ENCODE measurements around the gene TPCN2.
"Not testable (repeated sequence)": the region's sequence is repeated elsewhere in the genome, so short reads cannot be mapped to it uniquely, and the experiment has no call there.

TPCN2 gene

DNA sequence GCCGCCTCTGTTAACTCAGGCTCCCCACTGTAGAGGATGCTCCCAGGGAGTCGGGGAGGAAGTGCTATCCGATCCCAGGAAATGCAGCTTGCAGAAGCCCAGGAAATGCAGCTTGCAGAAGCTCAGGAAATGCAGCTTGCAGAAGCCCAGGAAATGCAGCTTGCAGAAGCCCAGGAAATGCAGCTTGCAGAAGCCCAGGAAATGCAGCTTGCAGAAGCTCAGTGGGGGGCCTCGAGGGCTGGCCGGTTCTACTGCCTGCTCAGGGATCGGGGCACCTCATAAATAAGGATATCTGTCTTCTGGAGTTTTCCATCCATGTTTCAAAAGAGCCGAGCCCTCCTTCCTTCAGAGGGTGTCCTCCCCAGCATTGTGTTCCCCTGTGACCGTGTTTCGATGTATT, 81.9 kb downstream of the TPCN2 start:
- Histone ChIP-seq H3K4me2 (ENCODE audit: low read length) (no peak overlapping the region), H3K27me3 (ENCODE audit: control insufficient read depth, insufficient read depth, low read length) (no peaks in the 10 kb centered on the region), H3K4me1 (no peaks in the 10 kb centered on the region), H3K9ac (no peak overlapping the region), H2AFZ (no peak overlapping the region), H3K79me2 (no peaks in the 10 kb centered on the region), H3K36me3 (ENCODE audit: control insufficient read depth, insufficient read depth, low read length) (no peaks in the 10 kb centered on the region), H3K4me3 (ENCODE audit: low read depth, low read length) (no peak overlapping the region), H3K27ac (no peak overlapping the region), H3K9me3 (ENCODE audit: control insufficient read depth, low read length) (no peaks in the 10 kb centered on the region)
- TF ChIP-seq, protein P1, sequence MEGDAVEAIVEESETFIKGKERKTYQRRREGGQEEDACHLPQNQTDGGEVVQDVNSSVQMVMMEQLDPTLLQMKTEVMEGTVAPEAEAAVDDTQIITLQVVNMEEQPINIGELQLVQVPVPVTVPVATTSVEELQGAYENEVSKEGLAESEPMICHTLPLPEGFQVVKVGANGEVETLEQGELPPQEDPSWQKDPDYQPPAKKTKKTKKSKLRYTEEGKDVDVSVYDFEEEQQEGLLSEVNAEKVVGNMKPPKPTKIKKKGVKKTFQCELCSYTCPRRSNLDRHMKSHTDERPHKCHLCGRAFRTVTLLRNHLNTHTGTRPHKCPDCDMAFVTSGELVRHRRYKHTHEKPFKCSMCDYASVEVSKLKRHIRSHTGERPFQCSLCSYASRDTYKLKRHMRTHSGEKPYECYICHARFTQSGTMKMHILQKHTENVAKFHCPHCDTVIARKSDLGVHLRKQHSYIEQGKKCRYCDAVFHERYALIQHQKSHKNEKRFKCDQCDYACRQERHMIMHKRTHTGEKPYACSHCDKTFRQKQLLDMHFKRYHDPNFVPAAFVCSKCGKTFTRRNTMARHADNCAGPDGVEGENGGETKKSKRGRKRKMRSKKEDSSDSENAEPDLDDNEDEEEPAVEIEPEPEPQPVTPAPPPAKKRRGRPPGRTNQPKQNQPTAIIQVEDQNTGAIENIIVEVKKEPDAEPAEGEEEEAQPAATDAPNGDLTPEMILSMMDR (IDR thresholded peaks at IDR 0.05): no peak

DNA sequence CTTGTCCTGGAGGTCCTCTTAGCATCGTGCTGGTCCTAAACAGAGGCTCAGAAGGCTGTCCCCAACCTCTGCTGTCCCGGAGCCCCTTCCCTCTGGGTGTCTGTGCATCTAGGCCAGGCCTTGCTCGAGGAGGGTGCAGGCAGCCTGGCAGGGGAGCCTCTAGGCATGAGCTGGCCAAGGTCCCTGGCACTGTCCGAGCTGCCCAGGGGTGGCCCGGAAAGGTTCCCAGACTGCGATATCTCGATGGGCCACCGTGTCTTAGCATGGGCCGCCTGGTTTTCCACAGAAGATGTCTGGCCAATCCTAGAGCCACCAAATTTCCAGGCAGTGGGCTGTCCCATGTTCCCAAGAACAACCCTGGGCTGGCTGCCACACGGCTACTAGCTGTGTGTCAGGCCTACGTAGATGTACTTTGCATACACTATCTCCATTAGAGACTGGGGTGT, 82.4 kb downstream of the TPCN2 start:
- Histone ChIP-seq H3K9ac (no peak overlapping the region), H3K27ac (no peak overlapping the region), H3K79me2 (no peaks in the 10 kb centered on the region)

DNA sequence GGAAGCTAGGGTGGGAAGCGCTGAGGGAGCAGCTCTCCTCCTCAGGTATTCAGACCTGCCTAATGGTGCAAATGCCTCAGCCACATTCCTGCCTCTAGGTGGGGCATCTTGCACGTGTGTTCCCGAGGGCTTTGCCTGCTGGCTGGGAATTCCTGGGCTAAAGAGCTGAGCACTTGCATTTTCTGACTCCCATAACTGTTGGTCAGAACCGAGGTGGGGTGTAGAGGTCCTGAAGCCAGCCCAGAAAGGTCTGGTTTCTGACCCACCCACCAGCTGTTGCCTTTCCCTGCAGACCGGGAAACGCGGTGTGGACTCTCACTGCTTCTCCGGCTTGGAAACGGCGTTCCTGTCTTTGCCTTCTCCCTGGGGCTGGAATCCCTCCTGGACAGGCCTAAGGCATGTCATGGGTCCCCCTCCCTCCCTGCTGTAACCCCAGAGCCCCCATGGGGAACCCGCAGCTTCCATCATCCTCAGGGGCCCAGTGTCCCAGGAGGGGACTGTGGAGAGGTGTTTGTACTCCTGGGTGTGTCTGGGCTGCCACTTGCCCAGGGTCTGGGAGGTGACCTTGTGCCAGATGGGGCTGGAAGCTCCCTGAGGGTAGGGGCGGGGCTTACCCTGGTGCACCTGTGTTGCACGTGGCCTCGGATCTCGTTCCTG, 83.0 kb downstream of the TPCN2 start:
- Histone ChIP-seq H3K9me3 (ENCODE audit: control insufficient read depth, low read length) (no peaks in the 10 kb centered on the region), H3K4me1 (no peaks in the 10 kb centered on the region), H3K4me2 (ENCODE audit: low read length) (no peak overlapping the region), H3K4me3 (ENCODE audit: low read depth, low read length) (no peak overlapping the region), H2AFZ (no peak overlapping the region), H3K27me3 (ENCODE audit: control insufficient read depth, insufficient read depth, low read length) (no peaks in the 10 kb centered on the region), H3K36me3 (ENCODE audit: control insufficient read depth, insufficient read depth, low read length) (no peaks in the 10 kb centered on the region), H3K79me2 (no peaks in the 10 kb centered on the region), H3K9ac (no peak overlapping the region), H3K27ac (no peak overlapping the region)
- TF ChIP-seq, protein P1 (IDR thresholded peaks at IDR 0.05): peak; percentile 57

More for the DNA sequence above, 82.4 kb downstream of the TPCN2 start:
- no peak overlapping the region for H2AFZ ChIP-seq
- no peaks in the 10 kb centered on the region for H3K27me3 ChIP-seq (ENCODE audit: control insufficient read depth, insufficient read depth, low read length)
- no peak overlapping the region for H3K4me2 ChIP-seq (ENCODE audit: low read length)
- H3K9me3 ChIP-seq (ENCODE audit: control insufficient read depth, low read length): no peaks in the 10 kb centered on the region
- TF ChIP-seq, protein P1 (IDR thresholded peaks at IDR 0.05): no peak
- H3K4me1 ChIP-seq: no peaks in the 10 kb centered on the region
- no peaks in the 10 kb centered on the region for H3K36me3 ChIP-seq (ENCODE audit: control insufficient read depth, insufficient read depth, low read length)
- H3K4me3 ChIP-seq (ENCODE audit: low read depth, low read length): no peak overlapping the region

DNA sequence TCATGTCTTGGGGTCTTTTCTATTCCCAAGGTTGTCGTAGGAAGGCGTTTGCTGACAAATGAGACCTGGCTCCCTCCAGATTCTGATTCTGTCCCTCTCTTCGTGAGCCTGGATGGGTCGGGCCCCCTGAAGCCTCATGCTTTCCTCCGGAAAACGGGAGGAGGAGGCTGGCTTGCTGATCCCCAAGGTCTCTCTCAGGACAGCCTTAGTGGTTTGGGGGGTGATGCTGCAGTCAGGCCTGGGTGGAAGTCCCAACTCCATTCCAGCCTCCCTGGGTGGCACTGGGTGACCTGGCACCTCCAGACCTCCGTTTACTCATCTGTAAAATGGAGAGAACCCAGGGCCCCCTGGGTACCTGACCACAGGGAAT, 83.6 kb downstream of the TPCN2 start:
- no peaks in the 10 kb centered on the region for H3K4me1 ChIP-seq
- TF ChIP-seq, protein P1 (IDR thresholded peaks at IDR 0.05): no peak

DNA sequence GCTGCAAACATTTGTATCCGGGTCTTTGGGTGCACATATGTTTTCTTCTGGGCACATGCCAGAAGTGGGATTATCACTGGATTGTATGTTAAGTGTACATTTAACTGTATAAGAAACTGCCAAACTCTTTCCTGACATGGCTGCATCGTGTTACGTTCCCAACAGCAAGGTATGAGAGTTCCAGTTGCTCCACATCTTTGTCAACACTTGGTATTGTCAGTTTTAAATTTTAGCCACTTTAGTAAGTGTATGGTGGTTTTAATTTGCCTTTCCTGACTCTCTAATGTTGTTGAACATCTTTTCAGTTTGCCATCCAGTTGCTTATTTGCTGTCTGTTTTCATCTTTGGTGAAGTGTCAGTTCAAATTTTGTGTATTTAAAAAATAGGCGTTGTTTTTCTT, 84.5 kb downstream of the TPCN2 start:
- Histone ChIP-seq H3K4me1 (no peaks in the 10 kb centered on the region), H3K4me2 (ENCODE audit: low read length) (no peak overlapping the region), H3K9ac (no peak overlapping the region), H2AFZ (no peak overlapping the region), H3K79me2 (no peaks in the 10 kb centered on the region), H3K27me3 (ENCODE audit: control insufficient read depth, insufficient read depth, low read length) (no peaks in the 10 kb centered on the region), H3K27ac (no peak overlapping the region), H3K9me3 (ENCODE audit: control insufficient read depth, low read length) (no peaks in the 10 kb centered on the region), H3K4me3 (ENCODE audit: low read depth, low read length) (no peak overlapping the region), H3K36me3 (ENCODE audit: control insufficient read depth, insufficient read depth, low read length) (no peaks in the 10 kb centered on the region)
- TF ChIP-seq, protein P1 (IDR thresholded peaks at IDR 0.05): no peak

More for the DNA sequence above, 83.6 kb downstream of the TPCN2 start:
- no peaks in the 10 kb centered on the region for H3K9me3 ChIP-seq (ENCODE audit: control insufficient read depth, low read length)
- H3K36me3 ChIP-seq (ENCODE audit: control insufficient read depth, insufficient read depth, low read length): no peaks in the 10 kb centered on the region
- no peak overlapping the region for H3K4me3 ChIP-seq (ENCODE audit: low read depth, low read length)
- no peak overlapping the region for H3K4me2 ChIP-seq (ENCODE audit: low read length)
- no peak overlapping the region for H2AFZ ChIP-seq
- no peaks in the 10 kb centered on the region for H3K79me2 ChIP-seq
- H3K27ac ChIP-seq: no peak overlapping the region
- H3K27me3 ChIP-seq (ENCODE audit: control insufficient read depth, insufficient read depth, low read length): no peaks in the 10 kb centered on the region
- H3K9ac ChIP-seq: no peak overlapping the region

DNA sequence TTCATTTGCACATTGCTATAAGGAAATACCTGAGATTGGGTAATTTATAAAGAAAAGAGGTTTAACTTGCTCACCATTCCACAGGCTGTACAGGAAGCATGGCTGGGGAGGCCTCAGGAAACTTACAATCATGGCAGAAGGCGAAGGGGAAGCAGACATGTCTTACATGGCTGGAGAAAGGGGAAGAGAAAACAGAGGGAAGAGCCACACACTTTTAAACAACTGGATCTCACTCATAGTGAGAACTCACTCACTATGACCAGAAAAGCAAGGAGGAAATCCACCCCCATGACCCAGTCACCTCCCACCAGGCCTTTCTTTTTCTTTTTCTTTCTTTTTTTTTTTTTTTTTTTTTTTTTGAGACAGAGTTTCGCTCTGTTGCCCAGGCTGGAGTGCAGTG, 85.5 kb downstream of the TPCN2 start:
- not testable (repeated sequence) for H3K27ac ChIP-seq; H3K9ac ChIP-seq; H2AFZ ChIP-seq; H3K4me2 ChIP-seq (ENCODE audit: low read length); H3K4me3 ChIP-seq (ENCODE audit: low read depth, low read length); H3K9me3 ChIP-seq (ENCODE audit: control insufficient read depth, low read length); H3K27me3 ChIP-seq (ENCODE audit: control insufficient read depth, insufficient read depth, low read length); H3K79me2 ChIP-seq; H3K36me3 ChIP-seq (ENCODE audit: control insufficient read depth, insufficient read depth, low read length); H3K4me1 ChIP-seq
